ENCODE measurements around the gene BUB1B.

DNA sequence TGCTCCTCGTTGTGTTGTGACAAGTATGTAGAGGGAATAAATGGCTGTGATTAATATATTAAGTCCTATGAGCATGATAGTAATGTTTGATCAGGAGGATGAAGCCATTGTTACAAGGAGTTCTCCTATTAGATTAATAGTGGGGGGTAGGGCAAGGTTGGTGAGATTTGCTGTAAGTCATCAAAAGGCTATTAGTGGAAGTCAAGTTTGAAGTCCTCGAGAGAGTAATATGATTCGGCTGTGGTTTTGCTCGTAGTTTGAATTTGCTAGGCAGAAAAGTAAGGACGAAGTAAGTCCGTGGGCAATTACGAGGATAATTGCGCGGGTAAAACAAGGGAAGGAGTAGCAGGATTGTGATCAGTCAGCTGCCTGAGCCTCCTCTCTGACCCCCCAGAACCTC lies 26.0 kb upstream of the BUB1B start:
- no peak for TF ChIP-seq CTCF (conservative IDR thresholded peaks at IDR 0.05; ENCODE audit: low read length)
- no peak for TF ChIP-seq EZH2phosphoT487 (IDR thresholded peaks at IDR 0.05; ENCODE audit: borderline replicate concordance, low read depth, low read length)

Measured in OCI-LY7 (cell line).